Heart left ventricle (tissue), 16 donors: ENCODE results near the gene ORAI2. TPM values are rescaled to one million over a fixed set of nuclear protein-coding genes. Genes with fewer than 3 reads are reported as not detected.
"Not testable (repeated sequence)": the region's sequence is repeated elsewhere in the genome, so short reads cannot be mapped to it uniquely, and the experiment has no call there.

Source experiments
- ATAC-seq, 4 donors: fragments of 200-7000 bp; cut with Tn5 transposase; one replicate each; pipeline ENCODE4 v1.9.1; 2020 to 2022; ENCODE audit warnings: moderate library complexity in 4 of 4, mild to moderate bottlenecking in 3 of 4, moderate number of reproducible peaks in 1 of 4
- DNase-seq, 5 donors: peaks; one replicate each; pipeline ENCODE4 v3.0.0-alpha.2; 2020
- H3K27ac ChIP-seq, 12 donors: fragments of 200-600 bp; sonication (generic) in 4 of 12; one replicate each; pipeline versions ENCODE4 v1.5.0 to v1.8.0; 2016 to 2022; ENCODE audit warnings: mild to moderate bottlenecking in 2 of 12
- H3K27me3 ChIP-seq, 9 donors: fragments of 200-600 bp; sonication (generic) in 2 of 9; one replicate each; pipeline versions ENCODE4 v1.5.1 to v1.8.0; 2016 to 2022; ENCODE audit warnings: mild to moderate bottlenecking in 3 of 9
- H3K36me3 ChIP-seq, 9 donors: fragments of 200-600 bp; sonication (generic) in 2 of 9; one replicate each; pipeline versions ENCODE4 v1.5.0 to v1.8.0; 2018 to 2022; ENCODE audit warnings: mild to moderate bottlenecking in 2 of 9
- H3K4me1 ChIP-seq, 12 donors: fragments of 200-600 bp; sonication (generic) in 4 of 12; one replicate each; pipeline versions ENCODE4 v1.5.0 to v1.8.0; 2016 to 2022; ENCODE audit warnings: mild to moderate bottlenecking in 3 of 12
- H3K4me3 ChIP-seq, 12 donors: fragments of 200-600 bp; sonication (generic) in 4 of 12; one replicate each; pipeline versions ENCODE4 v1.5.0 to v1.8.0; 2017 to 2022; ENCODE audit warnings: mild to moderate bottlenecking in 9 of 12, moderate library complexity in 4 of 12
- H3K9me3 ChIP-seq, 12 donors: fragments of 200-600 bp; sonication (generic) in 4 of 12; one replicate each; pipeline versions ENCODE4 v1.5.0 to v1.8.0; 2016 to 2022; ENCODE audit warnings: mild to moderate bottlenecking in 1 of 12
- CTCF ChIP-seq, 12 donors: fragments of 200-600 bp; sonication (generic) in 4 of 12; IDR thresholded peaks; one replicate each; pipeline versions ENCODE4 v1.5.0 to v1.8.0; 2018 to 2022; ENCODE audit warnings: antibody characterized with exemption in 12 of 12, mild to moderate bottlenecking in 5 of 12
- POLR2A ChIP-seq, 2 donors: fragments of 450-650 bp; IDR thresholded peaks; one replicate each; pipeline ENCODE4 v1.6.1; 2017; ENCODE audit warnings: antibody characterized with exemption in 2 of 2, mild to moderate bottlenecking in 2 of 2, moderate library complexity in 2 of 2
- WGBS, 4 donors: extraction: QIAGEN DNeasy Blood & Tissue Kit in 2 of 4; methylation state at CpG; one replicate each; pipeline versions ENCODE4 v1.1.5 to v1.1.7; 2013 to 2018; 5-methylcytosine and 5-hydroxymethylcytosine counted together
- intact Hi-C, 10 donors: fragments of 100-400 bp; cut with DNase I; formaldehyde crosslinking; loops; one replicate each; pipeline versions ENCODE4 v1.11.1 to v1.14.2; 2022
- polyA plus RNA-seq, 2 donors: library from polyadenylated mRNA; stranded (reverse); fragments of 200-250 nt; gene quantifications; one replicate each; pipeline ENCODE4 v1.2.3, GENCODE V29; 2013
- total RNA-seq, 9 donors: library from RNA; depleted of rRNA in 2 of 9; stranded (reverse); fragments of >200 nt in 2 of 9; fragmentation: NEBNext Ultra II Directional in 3 of 9; extraction: Animal tissue kit (Norgen Biotek cat#: 25700) in 3 of 9; gene quantifications; one replicate each; pipeline versions ENCODE4 v1.1.0 to v1.2.4, GENCODE V29; 2016 to 2023
- donor health status: ischemic (EF 13 %, LVEDD 7.1; RV severe dilation, severe dysfunction).
- donor health status: healthy with polysubstance abuse.
- donor health status: DM: no; HTN: yes; CAD: no.
- donor health status: DM: no; HTN: no; CAD: no.
- donor health status: ischemic (EF 25% LVEDD 6.9; RV normal size, moderate dysfunction).
- donor health status: ischemic (EF 25% LVEDD 5.7; RV mildly dilated, moderate dysfunction).
- donor health status: healthy.
- donor health status: DM: yes; HTN: yes; CAD: no.
- donor health status: ischemic (EF 35%, LVEDD 5.7; RV mildly dilated, moderate dysfunction).
- donor health status: nonischemic (EF 11% LVEDD 7.7; RV severe dilation, severe dysfunction).
- donor health status: DM: yes; HTN: yes; CAD: no.
- donor health status: PGD.
- donor health status: ischemic (EF 29% LVEDD 5.4; RV normal size, mild dysfunction).
- donor health status: nonischemic (EF 23%, LVEDD 6.1; RV moderate dilation, normal function).

ORAI2 gene
- total and polyA plus RNA-seq, 11 donors: 1.1 to 22.0 (median 4.8) TPM

GRCh38 chr7:102454468-102454867, 21.1 kb downstream of the ORAI2 start:
- DNase-seq: no peak
- ATAC-seq: peak in 2 of 4 donors; percentile 3 to 4
- intact Hi-C loops: loop anchor here in 1 of 10 donors (10.0 kb wide), 1 partner anchor 50 kb away; no protein-coding TSS in a partner anchor
- Histone ChIP-seq H3K9me3 (no peaks in the 10 kb centered on the region), H3K4me1 (peaks cover 0 to 11% (median 0%) of the 10 kb centered on the region in 12 donors), H3K36me3 (peaks cover 0 to 43% (median 33%) of the 10 kb centered on the region in 9 donors), H3K4me3 (no peak overlapping the region), H3K27ac (no peak overlapping the region), H3K27me3 (no peaks in the 10 kb centered on the region)
- TF ChIP-seq CTCF (IDR thresholded peaks at IDR 0.05) (no peak), POLR2A (IDR thresholded peaks at IDR 0.05) (no peak)
- WGBS, 4 donors: 69 to 83% (median 75%) methylated on average over 2 to 12 of the region's 12 CpGs

GRCh38 chr7:102454932-102455331, 21.6 kb downstream of the ORAI2 start:
- not testable (repeated sequence) for H3K27ac ChIP-seq, H3K9me3 ChIP-seq, H3K27me3 ChIP-seq, DNase-seq, H3K4me3 ChIP-seq, ATAC-seq
- WGBS, 4 donors: 94 to 95% (median 95%) methylated on average over 10 of the region's 10 CpGs
- Histone ChIP-seq H3K4me1 (peaks cover 0 to 11% (median 0%) of the 10 kb centered on the region in 12 donors), H3K36me3 (peaks cover 0 to 44% (median 34%) of the 10 kb centered on the region in 9 donors)
- intact Hi-C loops: loop anchor here in 1 of 10 donors (10.0 kb wide), 1 partner anchor 50 kb away; no protein-coding TSS in a partner anchor

- H3K9me3 ChIP-seq: no peaks in the 10 kb centered on the region
- ATAC-seq (no peak), DNase-seq (no peak)
- intact Hi-C loops: loop anchor here in 1 of 10 donors (10.0 kb wide), 1 partner anchor 51 kb away; no protein-coding TSS in a partner anchor
- H3K27me3 ChIP-seq: no peaks in the 10 kb centered on the region
- no peak overlapping the region for H3K4me3 ChIP-seq
- H3K4me1 ChIP-seq: peaks cover 0 to 11% (median 0%) of the 10 kb centered on the region in 12 donors
- H3K36me3 ChIP-seq: peaks cover 0 to 44% (median 34%) of the 10 kb centered on the region in 9 donors
- 79 to 88% (median 82%) methylated on average over 5 to 11 of the region's 11 CpGs for WGBS, 4 donors
- no peak overlapping the region for H3K27ac ChIP-seq
- no peak for TF ChIP-seq POLR2A (IDR thresholded peaks at IDR 0.05)
- TF ChIP-seq CTCF (IDR thresholded peaks at IDR 0.05): no peak
Measured at GRCh38 chr7:102455596-102455995, 22.2 kb downstream of the ORAI2 start.

- Histone ChIP-seq H3K27ac (no peak overlapping the region), H3K36me3 (peaks cover 0 to 44% (median 34%) of the 10 kb centered on the region in 9 donors), H3K9me3 (no peaks in the 10 kb centered on the region), H3K4me3 (no peak overlapping the region), H3K4me1 (peaks cover 0 to 11% (median 0%) of the 10 kb centered on the region in 12 donors), H3K27me3 (no peaks in the 10 kb centered on the region)
- no peak for TF ChIP-seq CTCF (IDR thresholded peaks at IDR 0.05)
- no peak for TF ChIP-seq POLR2A (IDR thresholded peaks at IDR 0.05)
- no peak for ATAC-seq
- intact Hi-C loops: loop anchor here in 1 of 10 donors (10.0 kb wide), 1 partner anchor 52 kb away; no protein-coding TSS in a partner anchor
- DNase-seq: no peak
- WGBS, 4 donors: 88 to 95% (median 93%) methylated on average over 9 to 10 of the region's 10 CpGs
Measured at GRCh38 chr7:102456327-102456726, 23.0 kb downstream of the ORAI2 start.
